Myometrial cell (primary cell): Measurements from ENCODE around the gene DENND4A. TPM values are rescaled to one million over a fixed set of nuclear protein-coding genes. Genes with fewer than 3 reads are reported as not detected.

Experiments
- total RNA-seq: library from RNA; depleted of rRNA; stranded (reverse); fragments of >200 nt; gene quantifications from 2 replicates; pipeline ENCODE4 v1.2.3, GENCODE V29; 2015

Gene DENND4A
- total RNA-seq = 9.8 and 11.7 TPM in 2 replicates

GRCh38 chr15:65792138-65792987 lies at the start of gene DENND4A:
TSS of gene DENND4A (minus strand) at chr15:65792293. CDS start at chr15:65756450, 35,843 bp downstream.

GRCh38 chr15:65621638-65622037 lies 170.5 kb downstream of the DENND4A start, which contains the start of gene SLC24A1:
TSS of gene SLC24A1 (plus strand) at chr15:65621938. CDS start at chr15:65624081, 2,143 bp downstream.

GRCh38 chr15:65610871-65611718 lies 181.0 kb downstream of the DENND4A start, which contains the start of gene INTS14:
TSS of gene INTS14 (minus strand) at chr15:65611131. CDS start at chr15:65607380, 3,751 bp downstream.

Other genes with a start within 250 kb of the DENND4A start
- 34.6 and 38.1 TPM in 2 replicates for gene INTS14, start 181.2 kb downstream of the DENND4A start, total RNA-seq
- 6.7 and 9.2 TPM in 2 replicates for gene SLC24A1, start 170.4 kb downstream of the DENND4A start, total RNA-seq
- 233 and 255 TPM in 2 replicates for gene RAB11A, start 77.2 kb upstream of the DENND4A start, total RNA-seq